Esophagus squamous epithelium (tissue), 4 donors: ENCODE data around the gene TTC39B.

ENCODE experiments used
- POLR2A ChIP-seq, 4 donors: fragments of 450-650 bp; IDR thresholded peaks; one replicate each; pipeline ENCODE4 v1.6.1; 2017; ENCODE audit warnings: antibody characterized with exemption in 4 of 4, mild to moderate bottlenecking in 4 of 4, moderate library complexity in 3 of 4
- TF ChIP-seq, protein P1 (sequence below), 6 experiments: fragments of 450-650 bp in 4 of 6; fragments of 200-600 bp in 2 of 6; sonication (generic) in 2 of 6; IDR thresholded peaks; one replicate each; pipeline ENCODE4 v1.5.1; 2016 to 2019; ENCODE audit warnings: antibody characterized with exemption in 6 of 6, mild to moderate bottlenecking in 4 of 6, moderate library complexity in 4 of 6

- TF ChIP-seq, protein P1, sequence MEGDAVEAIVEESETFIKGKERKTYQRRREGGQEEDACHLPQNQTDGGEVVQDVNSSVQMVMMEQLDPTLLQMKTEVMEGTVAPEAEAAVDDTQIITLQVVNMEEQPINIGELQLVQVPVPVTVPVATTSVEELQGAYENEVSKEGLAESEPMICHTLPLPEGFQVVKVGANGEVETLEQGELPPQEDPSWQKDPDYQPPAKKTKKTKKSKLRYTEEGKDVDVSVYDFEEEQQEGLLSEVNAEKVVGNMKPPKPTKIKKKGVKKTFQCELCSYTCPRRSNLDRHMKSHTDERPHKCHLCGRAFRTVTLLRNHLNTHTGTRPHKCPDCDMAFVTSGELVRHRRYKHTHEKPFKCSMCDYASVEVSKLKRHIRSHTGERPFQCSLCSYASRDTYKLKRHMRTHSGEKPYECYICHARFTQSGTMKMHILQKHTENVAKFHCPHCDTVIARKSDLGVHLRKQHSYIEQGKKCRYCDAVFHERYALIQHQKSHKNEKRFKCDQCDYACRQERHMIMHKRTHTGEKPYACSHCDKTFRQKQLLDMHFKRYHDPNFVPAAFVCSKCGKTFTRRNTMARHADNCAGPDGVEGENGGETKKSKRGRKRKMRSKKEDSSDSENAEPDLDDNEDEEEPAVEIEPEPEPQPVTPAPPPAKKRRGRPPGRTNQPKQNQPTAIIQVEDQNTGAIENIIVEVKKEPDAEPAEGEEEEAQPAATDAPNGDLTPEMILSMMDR (IDR thresholded peaks at IDR 0.05) = no peak
- no peak for TF ChIP-seq POLR2A (IDR thresholded peaks at IDR 0.05)
Observed at GRCh38 chr9:15293084-15293483, 13.9 kb downstream of the TTC39B start.
